Effector memory CD4-positive, alpha-beta T cell (primary cell): ENCODE measurements around the gene TPM2.
A peak's percentile ranks its signal among the peaks of the same experiment; 100 is the strongest.

Experiments
- DNase-seq, 3 donors: peaks; one replicate each; pipeline ENCODE4 v3.0.0-alpha.2; 2020
- H3K27ac ChIP-seq: 2 replicates; pipeline ENCODE4 v1.7.0; 2013; ENCODE audit warnings: mild to moderate bottlenecking, low read length, moderate library complexity; ENCODE audit not compliant: insufficient read depth, poor library complexity, severe bottlenecking
- H3K27me3 ChIP-seq: replicated peaks from 2 replicates; pipeline ENCODE4 v1.7.0; 2013; ENCODE audit warnings: mild to moderate bottlenecking, low read length; ENCODE audit not compliant: insufficient read depth, control insufficient read depth, poor library complexity, severe bottlenecking
- H3K36me3 ChIP-seq: 2 replicates; pipeline ENCODE4 v1.7.0; 2013; ENCODE audit warnings: mild to moderate bottlenecking, low read length, moderate library complexity; ENCODE audit not compliant: control insufficient read depth, insufficient read depth
- H3K4me1 ChIP-seq: 2 replicates; pipeline ENCODE4 v1.7.0; 2013; ENCODE audit warnings: low read length, mild to moderate bottlenecking; ENCODE audit not compliant: control insufficient read depth, insufficient read depth, poor library complexity, severe bottlenecking
- H3K4me3 ChIP-seq: 2 replicates; pipeline ENCODE4 v1.7.0; 2013; ENCODE audit warnings: low read length, low read depth, mild to moderate bottlenecking; ENCODE audit not compliant: insufficient read depth, poor library complexity, severe bottlenecking
- H3K9me3 ChIP-seq: 2 replicates; pipeline ENCODE4 v1.7.0; 2013; ENCODE audit warnings: mild to moderate bottlenecking, low read length, moderate library complexity; ENCODE audit not compliant: control insufficient read depth

Gene TPM2

GRCh38 chr9:35730486-35730854, 40.7 kb upstream of the TPM2 start:
- Histone ChIP-seq H3K27ac (peak overlapping the region; percentile 88), H3K4me1 (peaks cover 57% of the 10 kb centered on the region), H3K4me3 (peak overlapping the region; percentile 16), H3K36me3 (peaks cover 11% of the 10 kb centered on the region), H3K9me3 (no peaks in the 10 kb centered on the region), H3K27me3 (no peaks in the 10 kb centered on the region)
- DNase-seq, result no peak

GRCh38 chr9:35729700-35730485, 40.2 kb upstream of the TPM2 start:
- H3K9me3 ChIP-seq, result no peaks in the 10 kb centered on the region
- H3K4me1 ChIP-seq, result peaks cover 57% of the 10 kb centered on the region
- DNase-seq, result peak in 2 of 3 donors; percentile 23 to 47
- no peaks in the 10 kb centered on the region for H3K27me3 ChIP-seq
- peaks cover 15% of the 10 kb centered on the region for H3K36me3 ChIP-seq
- H3K27ac ChIP-seq, result peak overlapping the region; percentile 88
- H3K4me3 ChIP-seq, result peak overlapping the region; percentile 16

- H3K9me3 ChIP-seq, result no peaks in the 10 kb centered on the region
- peak overlapping the region; percentile 4 for H3K4me3 ChIP-seq
- H3K27me3 ChIP-seq, result no peaks in the 10 kb centered on the region
- peaks cover 23% of the 10 kb centered on the region for H3K36me3 ChIP-seq
- peak overlapping the region; percentile 30 for H3K27ac ChIP-seq
- H3K4me1 ChIP-seq, result peaks cover 57% of the 10 kb centered on the region
- DNase-seq, result no peak
These were observed 39.4 kb upstream of the TPM2 start for GRCh38 chr9:35729101-35729500.

- no peaks in the 10 kb centered on the region for H3K9me3 ChIP-seq
- DNase-seq, result peak in 1 of 3 donors; percentile 15
These were observed 38.6 kb upstream of the TPM2 start for GRCh38 chr9:35728041-35728971.

GRCh38 chr9:35727676-35728040, 37.9 kb upstream of the TPM2 start:
- peaks cover 38% of the 10 kb centered on the region for H3K36me3 ChIP-seq
- DNase-seq, result no peak
- no peaks in the 10 kb centered on the region for H3K9me3 ChIP-seq
- H3K4me1 ChIP-seq, result peaks cover 49% of the 10 kb centered on the region
- peak overlapping the region; percentile 10 for H3K27ac ChIP-seq
- no peak overlapping the region for H3K4me3 ChIP-seq
- no peaks in the 10 kb centered on the region for H3K27me3 ChIP-seq

More at GRCh38 chr9:35728041-35728971, 38.6 kb upstream of the TPM2 start:
- Histone ChIP-seq H3K4me1 (peaks cover 53% of the 10 kb centered on the region), H3K4me3 (peak overlapping the region; percentile 4), H3K36me3 (peaks cover 31% of the 10 kb centered on the region), H3K27ac (peak overlapping the region; percentile 10), H3K27me3 (no peaks in the 10 kb centered on the region)

GRCh38 chr9:35726931-35727330, 37.2 kb upstream of the TPM2 start:
- H3K36me3 ChIP-seq, result peaks cover 45% of the 10 kb centered on the region
- H3K9me3 ChIP-seq, result no peaks in the 10 kb centered on the region
- H3K4me1 ChIP-seq, result peaks cover 49% of the 10 kb centered on the region
- H3K27me3 ChIP-seq, result no peaks in the 10 kb centered on the region
- H3K27ac ChIP-seq, result no peak overlapping the region
- H3K4me3 ChIP-seq, result no peak overlapping the region
- DNase-seq, result no peak

GRCh38 chr9:35725362-35725761, 35.6 kb upstream of the TPM2 start:
- H3K4me3 ChIP-seq, result no peak overlapping the region
- DNase-seq, result no peak
- H3K9me3 ChIP-seq, result no peaks in the 10 kb centered on the region
- no peaks in the 10 kb centered on the region for H3K27me3 ChIP-seq
- H3K27ac ChIP-seq, result no peak overlapping the region
- H3K4me1 ChIP-seq, result peaks cover 36% of the 10 kb centered on the region
- H3K36me3 ChIP-seq, result peaks cover 61% of the 10 kb centered on the region

- H3K4me3 ChIP-seq, result no peak overlapping the region
- no peaks in the 10 kb centered on the region for H3K9me3 ChIP-seq
- H3K36me3 ChIP-seq, result peaks cover 75% of the 10 kb centered on the region
- no peaks in the 10 kb centered on the region for H3K27me3 ChIP-seq
- H3K27ac ChIP-seq, result no peak overlapping the region
- H3K4me1 ChIP-seq, result peaks cover 22% of the 10 kb centered on the region
- DNase-seq, result no peak
These were observed 34.2 kb upstream of the TPM2 start for GRCh38 chr9:35723908-35724307.

- DNase-seq, result no peak
- Histone ChIP-seq H3K4me1 (peaks cover 19% of the 10 kb centered on the region), H3K36me3 (peaks cover 80% of the 10 kb centered on the region), H3K27me3 (no peaks in the 10 kb centered on the region), H3K9me3 (no peaks in the 10 kb centered on the region), H3K4me3 (no peak overlapping the region), H3K27ac (no peak overlapping the region)
These were observed 33.7 kb upstream of the TPM2 start for GRCh38 chr9:35723426-35723825.

- peaks cover 100% of the 10 kb centered on the region for H3K36me3 ChIP-seq
- H3K4me1 ChIP-seq, result no peaks in the 10 kb centered on the region
- no peak overlapping the region for H3K4me3 ChIP-seq
- H3K27ac ChIP-seq, result no peak overlapping the region
- no peaks in the 10 kb centered on the region for H3K9me3 ChIP-seq
- no peak for DNase-seq
- no peaks in the 10 kb centered on the region for H3K27me3 ChIP-seq
These were observed 29.8 kb upstream of the TPM2 start for GRCh38 chr9:35719546-35719945.
